ENCODE measurements around the gene NR6A1.

NR6A1 gene

GRCh38 chr9:124795881-124796431 is 24.8 kb upstream of the NR6A1 start:
- DNase-seq (ENCODE audit: low spot score): no peak

GRCh38 chr9:124794902-124795491 is 23.9 kb upstream of the NR6A1 start:
- no peak for DNase-seq (ENCODE audit: low spot score)

- no peak for DNase-seq (ENCODE audit: low spot score)
These were observed 22.0 kb upstream of the NR6A1 start for GRCh38 chr9:124793015-124793541.

GRCh38 chr9:124792257-124793014 is 21.3 kb upstream of the NR6A1 start:
- DNase-seq (ENCODE audit: low spot score): no peak

- DNase-seq (ENCODE audit: low spot score): no peak
These were observed 19.8 kb upstream of the NR6A1 start for GRCh38 chr9:124790801-124791505.

GRCh38 chr9:124790301-124790700 is 19.2 kb upstream of the NR6A1 start:
- no peak for DNase-seq (ENCODE audit: low spot score)

- DNase-seq (ENCODE audit: low spot score): no peak
These were observed 18.4 kb upstream of the NR6A1 start for GRCh38 chr9:124789531-124789930.

GRCh38 chr9:124788542-124789217 is 17.6 kb upstream of the NR6A1 start:
- DNase-seq (ENCODE audit: low spot score): no peak

- no peak for DNase-seq (ENCODE audit: low spot score)
These were observed 15.9 kb upstream of the NR6A1 start for GRCh38 chr9:124786881-124787573.

GRCh38 chr9:124784509-124784908 is 13.4 kb upstream of the NR6A1 start:
- DNase-seq (ENCODE audit: low spot score): no peak

- no peak for DNase-seq (ENCODE audit: low spot score)
These were observed 12.7 kb upstream of the NR6A1 start for GRCh38 chr9:124783830-124784229.

GRCh38 chr9:124782661-124783574 is 11.8 kb upstream of the NR6A1 start:
- DNase-seq (ENCODE audit: low spot score): no peak

- no peak for DNase-seq (ENCODE audit: low spot score)
These were observed 11.0 kb upstream of the NR6A1 start for GRCh38 chr9:124781967-124782660.

GRCh38 chr9:124780757-124781151 is 9.6 kb upstream of the NR6A1 start:
- DNase-seq (ENCODE audit: low spot score): no peak

- DNase-seq (ENCODE audit: low spot score): no peak
These were observed 9.1 kb upstream of the NR6A1 start for GRCh38 chr9:124780060-124780756.

GRCh38 chr9:124779368-124780059 is 8.4 kb upstream of the NR6A1 start:
- no peak for DNase-seq (ENCODE audit: low spot score)

GRCh38 chr9:124778575-124779367 is 7.7 kb upstream of the NR6A1 start:
- DNase-seq (ENCODE audit: low spot score): no peak

Measured in Ammon's horn (tissue), 1 donor.